ENCODE data around the gene CUEDC2.

The CUEDC2 gene

GRCh38 chr10:102408728-102409603 is 23.4 kb downstream of the CUEDC2 start:
- peak; percentile 78 for DNase-seq

- DNase-seq, result peak; percentile 40
These were observed 24.1 kb downstream of the CUEDC2 start for GRCh38 chr10:102408131-102408727.

GRCh38 chr10:102407425-102408130 is 24.8 kb downstream of the CUEDC2 start:
- peak; percentile 28 for DNase-seq

GRCh38 chr10:102406815-102407214 is 25.6 kb downstream of the CUEDC2 start:
- peak; percentile 28 for DNase-seq

GRCh38 chr10:102405632-102406031 is 26.7 kb downstream of the CUEDC2 start:
- DNase-seq, result peak; percentile 52

GRCh38 chr10:102405108-102405571 is 27.2 kb downstream of the CUEDC2 start:
- peak; percentile 54 for DNase-seq

GRCh38 chr10:102404361-102405107 is 27.8 kb downstream of the CUEDC2 start:
- peak; percentile 50 for DNase-seq

- DNase-seq, result peak; percentile 43
These were observed 29.3 kb downstream of the CUEDC2 start for GRCh38 chr10:102403115-102403514.

- peak; percentile 39 for DNase-seq
These were observed 29.9 kb downstream of the CUEDC2 start for GRCh38 chr10:102402512-102402896.

- peak; percentile 39 for DNase-seq
These were observed 30.5 kb downstream of the CUEDC2 start for GRCh38 chr10:102401735-102402511.

- DNase-seq, result no peak
These were observed 31.1 kb downstream of the CUEDC2 start for GRCh38 chr10:102401342-102401654.

- peak; percentile 33 for DNase-seq
These were observed 31.6 kb downstream of the CUEDC2 start for GRCh38 chr10:102400598-102401341.

- DNase-seq, result peak; percentile 37
These were observed 32.3 kb downstream of the CUEDC2 start for GRCh38 chr10:102400076-102400475.

- DNase-seq, result peak; percentile 92
These were observed 33.0 kb downstream of the CUEDC2 start for GRCh38 chr10:102399217-102400021.

GRCh38 chr10:102398172-102399020 is 34.0 kb downstream of the CUEDC2 start:
- peak; percentile 44 for DNase-seq

- DNase-seq, result no peak
These were observed 34.9 kb downstream of the CUEDC2 start for GRCh38 chr10:102397222-102398171.

GRCh38 chr10:102396730-102397151 is 35.6 kb downstream of the CUEDC2 start:
- DNase-seq, result no peak

GRCh38 chr10:102396317-102396650 is 36.1 kb downstream of the CUEDC2 start:
- DNase-seq, result peak; percentile 37

Data from activated T-cell treated with anti-CD3 and anti-CD28 coated beads, Interleukin-2, amount 50 U/mL, for 1 hour (primary cell).